Epithelial cell of esophagus (primary cell): Measurements from ENCODE around the gene CREB5.

Source experiments
- DNase-seq: peaks from one replicate; pipeline ENCODE4 v3.0.0; 2010; ENCODE audit warnings: low read depth
- H3K4me3 ChIP-seq: 2 replicates; pipeline ENCODE4 v1.5.1; 2011; ENCODE audit warnings: mild to moderate bottlenecking, low read length, control low read depth
- TF ChIP-seq, protein P1 (sequence below): IDR thresholded peaks from 2 replicates; pipeline ENCODE4 v1.5.1; 2011; ENCODE audit warnings: low read depth, mild to moderate bottlenecking, low read length, control low read depth, inconsistent platforms; ENCODE audit not compliant: insufficient read depth; ENCODE audit errors: missing control alignments

The CREB5 gene

DNA sequence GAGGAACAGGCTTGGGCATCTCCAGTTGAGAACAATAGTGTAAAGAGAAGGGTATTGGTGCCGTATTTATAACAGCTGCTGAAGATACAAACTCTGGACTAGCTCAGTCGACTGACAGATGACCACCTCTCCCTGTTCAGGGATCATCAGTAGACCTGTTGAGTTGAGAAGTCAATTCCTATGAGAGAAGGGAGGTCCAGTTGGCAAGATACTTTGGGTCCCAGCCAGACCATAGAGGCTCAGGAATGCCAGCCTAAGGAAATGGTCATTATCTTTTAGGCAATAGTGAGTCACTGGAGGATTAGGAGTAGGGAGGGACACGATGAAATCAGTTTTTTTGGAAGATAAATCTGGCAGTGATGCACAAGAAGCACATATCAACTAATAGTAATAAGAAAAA, 342.9 kb downstream of the CREB5 start:
- H3K4me3 ChIP-seq = no peak overlapping the region
- DNase-seq = peak; percentile 22
- TF ChIP-seq, protein P1, sequence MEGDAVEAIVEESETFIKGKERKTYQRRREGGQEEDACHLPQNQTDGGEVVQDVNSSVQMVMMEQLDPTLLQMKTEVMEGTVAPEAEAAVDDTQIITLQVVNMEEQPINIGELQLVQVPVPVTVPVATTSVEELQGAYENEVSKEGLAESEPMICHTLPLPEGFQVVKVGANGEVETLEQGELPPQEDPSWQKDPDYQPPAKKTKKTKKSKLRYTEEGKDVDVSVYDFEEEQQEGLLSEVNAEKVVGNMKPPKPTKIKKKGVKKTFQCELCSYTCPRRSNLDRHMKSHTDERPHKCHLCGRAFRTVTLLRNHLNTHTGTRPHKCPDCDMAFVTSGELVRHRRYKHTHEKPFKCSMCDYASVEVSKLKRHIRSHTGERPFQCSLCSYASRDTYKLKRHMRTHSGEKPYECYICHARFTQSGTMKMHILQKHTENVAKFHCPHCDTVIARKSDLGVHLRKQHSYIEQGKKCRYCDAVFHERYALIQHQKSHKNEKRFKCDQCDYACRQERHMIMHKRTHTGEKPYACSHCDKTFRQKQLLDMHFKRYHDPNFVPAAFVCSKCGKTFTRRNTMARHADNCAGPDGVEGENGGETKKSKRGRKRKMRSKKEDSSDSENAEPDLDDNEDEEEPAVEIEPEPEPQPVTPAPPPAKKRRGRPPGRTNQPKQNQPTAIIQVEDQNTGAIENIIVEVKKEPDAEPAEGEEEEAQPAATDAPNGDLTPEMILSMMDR = no peak

DNA sequence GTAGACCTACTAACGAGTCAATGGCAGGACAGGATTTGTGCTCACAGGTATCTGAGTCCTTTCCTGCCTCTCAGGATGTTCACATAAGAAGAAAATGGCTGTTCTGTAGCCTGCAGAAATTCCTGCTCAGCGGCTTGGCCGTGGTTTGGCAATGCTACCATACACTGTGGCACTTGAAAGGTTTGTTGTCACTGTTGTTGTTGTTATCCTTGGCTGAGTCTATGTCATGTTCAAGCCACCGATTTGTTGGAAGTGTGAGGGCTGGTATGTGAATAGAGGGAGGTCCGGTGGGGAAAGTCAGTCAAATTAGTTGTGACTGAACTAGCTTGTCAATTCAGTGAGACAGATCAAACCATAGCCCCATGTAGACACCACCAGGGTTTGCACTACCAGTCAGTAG, 345.9 kb downstream of the CREB5 start:
- TF ChIP-seq, protein P1 = no peak
- H3K4me3 ChIP-seq = no peak overlapping the region
- DNase-seq = no peak

DNA sequence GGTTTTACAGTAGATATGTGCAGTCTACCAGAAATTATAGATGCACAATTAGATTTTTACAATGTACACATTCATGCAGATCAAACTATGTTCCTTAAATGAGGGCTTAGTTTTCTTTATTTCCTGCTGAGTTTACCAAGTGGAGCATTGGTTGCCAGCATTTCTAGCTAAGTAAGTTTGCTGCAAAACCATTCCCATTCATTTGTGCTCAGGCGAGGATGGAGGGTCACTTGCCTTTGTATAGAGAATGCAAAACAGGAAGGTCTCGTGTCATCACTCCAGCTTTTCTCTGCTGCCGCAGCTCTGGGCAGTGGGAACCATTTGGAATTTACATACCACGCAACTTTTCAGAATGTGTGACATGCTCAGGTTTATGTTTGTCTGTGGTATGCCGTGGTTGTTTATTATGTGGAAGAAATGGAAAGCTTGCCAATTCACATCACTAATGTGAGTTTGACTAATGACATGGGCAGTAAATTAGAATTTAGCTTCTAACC, 347.2 kb downstream of the CREB5 start:
- no peak for DNase-seq
- TF ChIP-seq, protein P1 = no peak
- H3K4me3 ChIP-seq = no peak overlapping the region

DNA sequence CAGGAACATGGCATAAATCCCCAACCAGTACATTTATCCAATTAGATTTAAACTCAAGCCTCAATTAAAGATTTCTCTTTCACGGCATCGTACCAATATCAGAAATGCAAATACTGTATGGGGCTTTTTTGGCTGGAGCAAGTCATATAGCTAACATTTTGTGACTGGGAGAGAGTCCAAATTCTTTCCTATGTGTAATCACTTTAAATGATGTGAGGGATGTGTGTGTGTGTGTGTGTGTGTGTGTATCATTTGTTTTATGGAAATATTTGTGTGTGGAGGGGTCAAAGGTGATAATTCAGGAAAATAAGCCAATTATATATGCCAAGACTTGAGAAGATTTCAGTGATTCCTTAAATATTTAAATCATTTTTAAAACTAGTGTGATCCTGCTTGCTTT, 349.2 kb downstream of the CREB5 start:
- no peak for DNase-seq
- TF ChIP-seq, protein P1 = no peak
- H3K4me3 ChIP-seq = no peak overlapping the region

DNA sequence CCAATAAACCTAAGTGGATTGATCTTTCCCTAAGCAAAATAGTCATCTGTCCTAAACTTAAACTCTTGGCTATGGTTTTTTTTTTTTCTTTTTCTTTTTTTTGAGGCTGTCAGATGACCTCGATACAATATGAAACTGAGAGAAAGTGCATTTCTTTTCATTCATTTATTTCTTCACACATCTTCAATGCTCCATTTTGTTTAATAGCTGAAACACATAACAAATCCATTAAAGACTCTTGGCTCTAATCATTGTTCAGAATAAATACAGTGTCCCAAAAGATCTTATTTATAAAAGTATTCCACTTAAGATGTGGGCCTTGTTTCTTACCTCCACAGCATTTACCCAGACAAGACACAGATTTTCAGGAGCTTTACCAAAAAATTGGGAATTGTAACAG, 350.3 kb downstream of the CREB5 start:
- no peak overlapping the region for H3K4me3 ChIP-seq
- TF ChIP-seq, protein P1 = no peak
- DNase-seq = no peak

DNA sequence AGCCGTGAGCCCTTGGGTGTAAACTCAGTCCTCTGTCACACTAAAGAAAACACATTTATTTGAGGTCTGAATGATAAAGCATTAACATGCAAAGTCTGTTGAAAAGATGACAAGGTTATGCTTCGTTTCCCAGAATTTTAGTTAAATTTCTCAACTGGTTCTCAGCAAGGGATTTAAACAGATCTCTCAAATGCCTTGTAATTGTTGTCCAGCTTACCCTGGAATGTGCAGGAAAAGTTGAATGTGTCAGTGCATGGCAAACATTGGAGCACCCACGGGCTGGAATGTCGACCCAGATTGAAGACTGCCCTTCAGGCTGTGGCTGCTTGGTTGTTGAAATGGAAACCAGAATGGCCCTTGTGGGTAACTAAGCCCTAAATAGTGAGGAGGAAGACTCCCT, 354.0 kb downstream of the CREB5 start:
- no peak for DNase-seq
- TF ChIP-seq, protein P1 = no peak
- H3K4me3 ChIP-seq = no peak overlapping the region

DNA sequence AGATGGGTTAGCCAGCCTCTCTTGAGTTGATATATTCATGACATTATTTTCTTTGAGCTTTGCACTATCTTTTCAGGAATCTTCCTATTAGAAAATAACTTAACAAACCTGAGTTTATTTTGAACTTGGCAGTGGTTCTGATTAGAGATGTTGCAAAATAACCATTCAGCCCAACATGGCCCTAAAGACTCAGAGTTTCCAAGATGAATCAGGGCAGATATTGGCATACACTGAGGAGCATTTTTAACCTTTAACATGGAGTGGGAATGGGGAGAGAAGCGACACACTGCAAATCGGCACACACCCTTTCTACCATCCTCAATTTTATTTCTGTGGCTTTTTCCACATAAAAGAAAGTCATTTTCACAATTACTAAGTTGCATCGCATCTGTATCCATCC, 355.0 kb downstream of the CREB5 start:
- H3K4me3 ChIP-seq = no peak overlapping the region
- DNase-seq = no peak
- TF ChIP-seq, protein P1 = no peak
